Measurements from ENCODE around the gene GPR61. TPM values are rescaled to one million over a fixed set of nuclear protein-coding genes. Genes with fewer than 3 reads are reported as not detected.

GPR61 gene
- polyA plus RNA-seq, 1 donor from 2014 or later, result 9.7 TPM

GRCh38 chr1:109531826-109532364, 7.8 kb upstream of the GPR61 start:
- no peaks in the 10 kb centered on the region for H3K27me3 ChIP-seq (ENCODE audit: insufficient read depth, low read depth, low read length)
- no peaks in the 10 kb centered on the region for H3K79me2 ChIP-seq (replicated peaks; ENCODE audit: insufficient read depth, low read length)
- H3K9me2 ChIP-seq (ENCODE audit: insufficient read depth, low read length), result no peaks in the 10 kb centered on the region
- H2AFZ ChIP-seq (ENCODE audit: low read depth, low read length), result no peak overlapping the region
- no peaks in the 10 kb centered on the region for H3F3A ChIP-seq (ENCODE audit: insufficient read depth, low read length, poor library complexity, severe bottlenecking)
- no peak overlapping the region for H3K9ac ChIP-seq (ENCODE audit: low read length)
- H3K4me2 ChIP-seq (ENCODE audit: low read length), result no peak overlapping the region
- no peaks in the 10 kb centered on the region for H3K36me3 ChIP-seq (ENCODE audit: insufficient read depth, low read length)
- H4K20me1 ChIP-seq (ENCODE audit: insufficient read depth), result no peaks in the 10 kb centered on the region
- H3K27ac ChIP-seq (ENCODE audit: low read length), result no peak overlapping the region
- no peak overlapping the region for H3K4me3 ChIP-seq (ENCODE audit: low read length)
- no peaks in the 10 kb centered on the region for H3K9me3 ChIP-seq (ENCODE audit: low read length)
- TF ChIP-seq CTCF (IDR thresholded peaks at IDR 0.05; ENCODE audit: poor library complexity, severe bottlenecking), result no peak
- TF ChIP-seq RAD21 (conservative IDR thresholded peaks at IDR 0.05), result no peak
- TF ChIP-seq REST (IDR thresholded peaks at IDR 0.05; ENCODE audit: borderline replicate concordance), result no peak
- TF ChIP-seq TAF1 (IDR thresholded peaks at IDR 0.05; ENCODE audit: low read depth), result no peak
- TF ChIP-seq SMC3 (conservative IDR thresholded peaks at IDR 0.05; ENCODE audit: poor library complexity), result no peak
- no peak for TF ChIP-seq POLR2AphosphoS5 (IDR thresholded peaks at IDR 0.05)
- TF ChIP-seq MXI1 (conservative IDR thresholded peaks at IDR 0.05; ENCODE audit: poor library complexity, severe bottlenecking), result no peak
- no peak for TF ChIP-seq EP300 (conservative IDR thresholded peaks at IDR 0.05; ENCODE audit: poor library complexity, severe bottlenecking)
- no peak for TF ChIP-seq EZH2 (IDR thresholded peaks at IDR 0.05; ENCODE audit: borderline replicate concordance, insufficient read depth, low read length, poor library complexity, severe bottlenecking)

- Histone ChIP-seq H3K36me3 (ENCODE audit: insufficient read depth, low read length) (no peaks in the 10 kb centered on the region), H3F3A (ENCODE audit: insufficient read depth, low read length, poor library complexity, severe bottlenecking) (no peaks in the 10 kb centered on the region), H4K20me1 (ENCODE audit: insufficient read depth) (no peaks in the 10 kb centered on the region), H3K27me3 (ENCODE audit: insufficient read depth, low read depth, low read length) (no peaks in the 10 kb centered on the region), H3K27ac (ENCODE audit: low read length) (no peak overlapping the region), H3K4me2 (ENCODE audit: low read length) (no peak overlapping the region), H3K4me3 (ENCODE audit: low read length) (no peak overlapping the region), H3K9ac (ENCODE audit: low read length) (no peak overlapping the region), H3K9me3 (ENCODE audit: low read length) (no peaks in the 10 kb centered on the region), H3K79me2 (replicated peaks; ENCODE audit: insufficient read depth, low read length) (no peaks in the 10 kb centered on the region), H3K9me2 (ENCODE audit: insufficient read depth, low read length) (no peaks in the 10 kb centered on the region), H2AFZ (ENCODE audit: low read depth, low read length) (no peak overlapping the region)
- TF ChIP-seq CTCF (IDR thresholded peaks at IDR 0.05; ENCODE audit: poor library complexity, severe bottlenecking), result peak; percentile 91
- TF ChIP-seq EZH2 (IDR thresholded peaks at IDR 0.05; ENCODE audit: borderline replicate concordance, insufficient read depth, low read length, poor library complexity, severe bottlenecking), result no peak
- TF ChIP-seq RAD21 (conservative IDR thresholded peaks at IDR 0.05), result peak; percentile 85
- peak; percentile 79 for TF ChIP-seq SMC3 (conservative IDR thresholded peaks at IDR 0.05; ENCODE audit: poor library complexity)
- no peak for TF ChIP-seq EP300 (conservative IDR thresholded peaks at IDR 0.05; ENCODE audit: poor library complexity, severe bottlenecking)
- TF ChIP-seq POLR2AphosphoS5 (IDR thresholded peaks at IDR 0.05), result no peak
- TF ChIP-seq TAF1 (IDR thresholded peaks at IDR 0.05; ENCODE audit: low read depth), result no peak
- no peak for TF ChIP-seq REST (IDR thresholded peaks at IDR 0.05; ENCODE audit: borderline replicate concordance)
- peak; percentile 24 for TF ChIP-seq MXI1 (conservative IDR thresholded peaks at IDR 0.05; ENCODE audit: poor library complexity, severe bottlenecking)
Measured at GRCh38 chr1:109532365-109533136, 7.1 kb upstream of the GPR61 start.
